IMR-90 (cell line): ENCODE measurements around the gene CTDSPL. TPM values are rescaled to one million over a fixed set of nuclear protein-coding genes. Genes with fewer than 3 reads are reported as not detected.

ENCODE experiments used
- ATAC-seq: fragments of 200-7000 bp; cut with Tn5 transposase; 2 replicates; pipeline ENCODE4 v1.9.1; 2020; ENCODE audit warnings: low read depth, mild to moderate bottlenecking, moderate library complexity
- BruUV-seq: library from RNA; stranded (reverse); fragments of 400-500 nt; replicated peaks from 2 replicates; lab custom pipeline; 2021; lab: Mats Ljungman, UMichigan
- CTCF ChIA-PET: fragments of 300-600 bp; formaldehyde crosslinking; extraction: SDS; loops from one replicate; lab custom pipeline; 2021; ENCODE audit warnings: antibody characterized with exemption; lab: Yijun Ruan, JAX
- POLR2A ChIA-PET: fragments of 300-600 bp; sonication (Branson Sonifier 250); formaldehyde crosslinking; loops from one replicate; lab custom pipeline; 2022; ENCODE audit warnings: antibody characterized with exemption; ENCODE audit not compliant: unreplicated experiment; lab: Charles Lee
- DNase-seq: peaks from one replicate; pipeline ENCODE4 v3.0.0; 2013
- H2AFZ ChIP-seq: replicated peaks from 2 replicates; pipeline ENCODE3; 2013; ENCODE audit warnings: low read length, mild to moderate bottlenecking; ENCODE audit not compliant: poor library complexity
- H2AK5ac ChIP-seq: 2 replicates; pipeline ENCODE4 v1.6.1; 2013; ENCODE audit warnings: low read depth, low read length, inconsistent platforms
- H2AK9ac ChIP-seq: replicated peaks from 2 replicates; pipeline ENCODE3; 2013; ENCODE audit warnings: mild to moderate bottlenecking, low read depth, low read length, moderate library complexity; ENCODE audit not compliant: poor library complexity
- H2BK120ac ChIP-seq: 2 replicates; pipeline ENCODE4 v1.6.1; 2013; ENCODE audit warnings: low read depth, low read length, inconsistent platforms
- H2BK15ac ChIP-seq: 3 replicates; pipeline ENCODE4 v1.6.1; 2013; ENCODE audit warnings: low read depth, low read length, inconsistent platforms
- H2BK20ac ChIP-seq: 2 replicates; pipeline ENCODE4 v1.6.1; 2013; ENCODE audit warnings: low read depth, mild to moderate bottlenecking, inconsistent platforms, low read length, moderate library complexity
- H2BK5ac ChIP-seq: 2 replicates; pipeline ENCODE4 v1.6.1; 2013; ENCODE audit warnings: mild to moderate bottlenecking, low read depth, low read length, inconsistent platforms; ENCODE audit not compliant: poor library complexity, severe bottlenecking
- H3K14ac ChIP-seq: replicated peaks from 2 replicates; pipeline ENCODE4 v1.6.1; 2013; ENCODE audit warnings: low read depth, low read length, inconsistent platforms
- H3K18ac ChIP-seq: 2 replicates; pipeline ENCODE4 v1.6.1; 2013; ENCODE audit warnings: low read depth, low read length, control low read depth
- H3K23ac ChIP-seq: 2 replicates; pipeline ENCODE4 v1.6.1; 2013; ENCODE audit warnings: low read depth, low read length, inconsistent platforms
- H3K27ac ChIP-seq: 2 replicates; pipeline ENCODE4 v1.5.1; 2013; ENCODE audit warnings: mild to moderate bottlenecking, control low read depth, low read length; ENCODE audit not compliant: insufficient read depth
- H3K27me3 ChIP-seq: 2 replicates; pipeline ENCODE4 v1.6.1; 2013; ENCODE audit warnings: low read length; ENCODE audit not compliant: control insufficient read depth, insufficient read depth
- H3K36me3 ChIP-seq: 2 replicates; pipeline ENCODE4 v1.6.1; 2013; ENCODE audit warnings: low read length, mixed read lengths; ENCODE audit not compliant: control insufficient read depth, insufficient read depth
- H3K4ac ChIP-seq: 2 replicates; pipeline ENCODE4 v1.6.1; 2013; ENCODE audit warnings: low read depth, low read length, inconsistent platforms
- H3K4me1 ChIP-seq: 2 replicates; pipeline ENCODE4 v1.6.1; 2013; ENCODE audit warnings: low read length, mixed read lengths; ENCODE audit not compliant: control insufficient read depth, insufficient read depth
- H3K4me2 ChIP-seq: 2 replicates; pipeline ENCODE4 v1.6.1; 2013; ENCODE audit warnings: low read depth, mild to moderate bottlenecking, control low read depth, low read length, moderate library complexity
- H3K4me3 ChIP-seq: 2 replicates; pipeline ENCODE4 v1.5.1; 2013; ENCODE audit warnings: low read depth, mild to moderate bottlenecking, control low read depth, low read length, moderate library complexity; ENCODE audit not compliant: insufficient read depth
- H3K56ac ChIP-seq: 2 replicates; pipeline ENCODE4 v1.6.1; 2013; ENCODE audit warnings: low read length, inconsistent platforms; ENCODE audit not compliant: insufficient read depth; ENCODE audit errors: extremely low read depth
- H3K79me1 ChIP-seq, 2 experiments: 2 replicates each; pipeline ENCODE4 v1.6.1; 2013; ENCODE audit warnings: low read length in 2 of 2, inconsistent platforms in 1 of 2, low read depth in 1 of 2
- H3K9ac ChIP-seq: 2 replicates; pipeline ENCODE4 v1.6.1; 2013; ENCODE audit warnings: low read depth, low read length, control low read depth
- H3K9me1 ChIP-seq: 2 replicates; pipeline ENCODE4 v1.6.1; 2013; ENCODE audit warnings: low read length, inconsistent platforms; ENCODE audit not compliant: insufficient read depth
- H3K9me3 ChIP-seq: 2 replicates; pipeline ENCODE4 v1.6.1; 2013; ENCODE audit warnings: low read length; ENCODE audit not compliant: control insufficient read depth, insufficient read depth
- H4K20me1 ChIP-seq: 2 replicates; pipeline ENCODE4 v1.6.1; 2013; ENCODE audit warnings: low read length, inconsistent platforms; ENCODE audit not compliant: insufficient read depth
- H4K5ac ChIP-seq: 2 replicates; pipeline ENCODE4 v1.6.1; 2013; ENCODE audit warnings: mild to moderate bottlenecking, low read depth, low read length, control low read depth
- H4K8ac ChIP-seq, 2 experiments: 2 replicates each; pipeline ENCODE4 v1.6.1; 2013; ENCODE audit warnings: low read depth in 2 of 2, low read length in 2 of 2, control low read depth in 1 of 2, inconsistent platforms in 1 of 2
- H4K91ac ChIP-seq: 2 replicates; pipeline ENCODE4 v1.6.1; 2013; ENCODE audit warnings: low read depth, low read length, inconsistent platforms; ENCODE audit not compliant: insufficient read depth
- CEBPB ChIP-seq: IDR thresholded peaks from 2 replicates; pipeline ENCODE4 v1.6.1; 2012; ENCODE audit warnings: low read depth, low read length, improper control_type of control experiment
- CHD1 ChIP-seq: IDR thresholded peaks from 2 replicates; pipeline ENCODE4 v1.6.1; 2012; ENCODE audit warnings: low read depth, low read length, improper control_type of control experiment
- CTCF ChIP-seq: conservative IDR thresholded peaks from 2 replicates; pipeline ENCODE4 v1.5.1; 2012; ENCODE audit warnings: mild to moderate bottlenecking, low read depth, low read length, improper control_type of control experiment
- ELK1 ChIP-seq: fragments of 150-350 bp; IDR thresholded peaks from 2 replicates; pipeline ENCODE4 v1.6.1; 2016; ENCODE audit warnings: low read depth, mild to moderate bottlenecking, low read length, moderate library complexity, borderline replicate concordance
- FOS ChIP-seq: fragments of 150-350 bp; IDR thresholded peaks from 2 replicates; pipeline ENCODE4 v1.6.1; 2016; ENCODE audit warnings: low read depth, low read length
- MAFK ChIP-seq: IDR thresholded peaks from 2 replicates; pipeline ENCODE4 v1.6.1; 2012; ENCODE audit warnings: low read depth, low read length, improper control_type of control experiment
- MAZ ChIP-seq: IDR thresholded peaks from 2 replicates; pipeline ENCODE4 v1.6.1; 2012; ENCODE audit warnings: low read depth, mild to moderate bottlenecking, low read length, improper control_type of control experiment, moderate library complexity, borderline replicate concordance
- MXI1 ChIP-seq: IDR thresholded peaks from 2 replicates; pipeline ENCODE4 v1.6.1; 2012; ENCODE audit warnings: low read depth, mild to moderate bottlenecking, low read length, moderate library complexity, borderline replicate concordance
- NFE2L2 ChIP-seq: fragments of 150-350 bp; IDR thresholded peaks from 2 replicates; pipeline ENCODE4 v1.6.1; 2016; ENCODE audit warnings: low read depth, mild to moderate bottlenecking, low read length
- POLR2A ChIP-seq: IDR thresholded peaks from 2 replicates; pipeline ENCODE4 v1.6.1; 2012; ENCODE audit warnings: mild to moderate bottlenecking, low read depth, low read length
- RCOR1 ChIP-seq: IDR thresholded peaks from 2 replicates; pipeline ENCODE4 v1.6.1; 2012; ENCODE audit warnings: mild to moderate bottlenecking, low read length, improper control_type of control experiment; ENCODE audit not compliant: insufficient replicate concordance
- RFX5 ChIP-seq: IDR thresholded peaks from 2 replicates; pipeline ENCODE4 v1.8.0; 2012; ENCODE audit warnings: low read depth, mild to moderate bottlenecking, low read length, moderate library complexity
- SMC3 ChIP-seq: fragments of 150-350 bp; IDR thresholded peaks from 2 replicates; pipeline ENCODE4 v1.6.1; 2016; ENCODE audit warnings: low read depth, mild to moderate bottlenecking, antibody characterized with exemption, low read length, moderate library complexity
- USF2 ChIP-seq: fragments of 150-350 bp; IDR thresholded peaks from 2 replicates; pipeline ENCODE4 v1.6.1; 2017; ENCODE audit warnings: mild to moderate bottlenecking, antibody characterized with exemption, low read length, low read depth
- WGBS, 2 experiments: methylation state at CpG; one replicate each; pipeline versions ENCODE4 v1.1.5 to v1.1.7; 2013; ENCODE audit warnings: missing lambda C conversion rate in 2 of 2; ENCODE audit not compliant: insufficient read length in 1 of 2; ENCODE audit errors: extremely low coverage in 2 of 2; 5-methylcytosine and 5-hydroxymethylcytosine counted together
- dilution Hi-C: fragments of 300-500 bp; cut with HindIII; formaldehyde crosslinking; loops from one replicate; pipeline ENCODE4 v1.14.3; 2018; ENCODE audit warnings: low sequenced_read_pairs; ENCODE audit not compliant: unreplicated experiment
- in situ Hi-C: fragments of 300-500 bp; cut with MboI; formaldehyde crosslinking; loops from 3 replicates; pipeline ENCODE4 v1.14.3; 2019; ENCODE audit warnings: low sequenced_read_pairs, inconsistent platforms, mixed read lengths
- intact Hi-C: fragments of 100-400 bp; cut with micrococcal nuclease; formaldehyde crosslinking; loops from 2 replicates; pipeline ENCODE4 v1.10.0; 2022
- polyA plus RNA-seq, 3 experiments: library from polyadenylated mRNA; depleted of rRNA; stranded (reverse); fragments of >200 nt; gene quantifications; 2 replicates each; pipeline ENCODE4 v1.2.3, GENCODE V29; 2012; ENCODE audit warnings: low replicate concordance in 1 of 3
- total RNA-seq: library from RNA; depleted of rRNA; stranded (reverse); fragments of >200 nt; gene quantifications from 2 replicates; pipeline ENCODE4 v1.2.3, GENCODE V29; 2012

CTDSPL gene
- total and polyA plus RNA-seq, 2 of the 4 experiments (the other 2 are of a cell fraction): 24.5 to 29.0 TPM

- no peak for DNase-seq
- no peak overlapping the region for H2BK120ac ChIP-seq
- no peaks in the 10 kb centered on the region for H4K20me1 ChIP-seq
- no peak overlapping the region for H3K18ac ChIP-seq
- H4K91ac ChIP-seq: no peak overlapping the region
- WGBS, 2 experiments: 100% methylated on average over 1 of the region's 6 CpGs; no CpG with 5 or more reads in 1 of the 2 experiments
- no TSS peak for BruUV-seq
- dilution Hi-C loops (no loop called here), intact Hi-C loops (no loop called here), in situ Hi-C loops (no loop called here)
- no peak overlapping the region for H2BK20ac ChIP-seq
- no peaks in the 10 kb centered on the region for H3K9me3 ChIP-seq
- H3K56ac ChIP-seq: no peak overlapping the region
- H3K4me2 ChIP-seq: no peak overlapping the region
- no peak overlapping the region for H3K4me3 ChIP-seq
- H3K36me3 ChIP-seq: peaks cover 4% of the 10 kb centered on the region; the same call in 1 of the 2 replicates
- H4K8ac ChIP-seq: no peak overlapping the region
- no peak for ATAC-seq
- no peak overlapping the region for H2AK5ac ChIP-seq
- no peaks in the 10 kb centered on the region for H3K27me3 ChIP-seq
- H2AFZ ChIP-seq: no peak overlapping the region
- H3K4ac ChIP-seq: no peak overlapping the region
- H2BK5ac ChIP-seq: no peak overlapping the region
- H3K23ac ChIP-seq: no peak overlapping the region
- no peak overlapping the region for H3K9ac ChIP-seq
- ChIA-PET POLR2A (no interaction called here), CTCF (interaction anchor here (0.7 to 1.3 kb wide), 2 partner anchors 18 to 1233 kb away, joined by 3 to 5 read pairs; no protein-coding TSS in a partner anchor)
- no peak overlapping the region for H2AK9ac ChIP-seq
- H3K79me1 ChIP-seq: no peaks in the 10 kb centered on the region
- H2BK15ac ChIP-seq: no peak overlapping the region
- H3K27ac ChIP-seq: no peak overlapping the region
- H3K4me1 ChIP-seq: no peaks in the 10 kb centered on the region
- no peak overlapping the region for H4K5ac ChIP-seq
- H3K9me1 ChIP-seq: peaks cover 2% of the 10 kb centered on the region; the same call in 1 of the 2 replicates
- H3K14ac ChIP-seq: no peak overlapping the region
- TF ChIP-seq RFX5: no peak
- TF ChIP-seq MAFK: no peak
- TF ChIP-seq CEBPB: no peak
- no peak for TF ChIP-seq POLR2A
- TF ChIP-seq MXI1: no peak
- no peak for TF ChIP-seq RCOR1
- TF ChIP-seq CTCF: no peak
- no peak for TF ChIP-seq FOS
- no peak for TF ChIP-seq MAZ
- TF ChIP-seq NFE2L2: no peak
- TF ChIP-seq USF2: no peak
- no peak for TF ChIP-seq CHD1
- no peak for TF ChIP-seq ELK1
- no peak for TF ChIP-seq SMC3
Observed at GRCh38 chr3:37833302-37834186, 28.1 kb upstream of the CTDSPL start.
